Pulmonary artery endothelial cell (primary cell): ENCODE measurements around the gene STRBP. TPM values are rescaled to one million over a fixed set of nuclear protein-coding genes. Genes with fewer than 3 reads are reported as not detected.

Experiments used
- total RNA-seq: library from RNA; depleted of rRNA; stranded (reverse); fragments of >200 nt; gene quantifications from 2 replicates; pipeline ENCODE4 v1.2.3, GENCODE V29; 2014

Gene STRBP
- total RNA-seq, 1 donor from 2014 or later, result 9.2 TPM

Other genes starting within 250 kb of the STRBP start
- 0.35 and 0.46 TPM in 2 replicates for gene GPR21, start 234.9 kb downstream of the STRBP start, total RNA-seq
- gene CRB2, start 87.6 kb upstream of the STRBP start, total RNA-seq, result not detected in 2 replicates